Fibroblast of the aortic adventitia (primary cell): ENCODE results near the gene PODN. TPM values are rescaled to one million over a fixed set of nuclear protein-coding genes. Genes with fewer than 3 reads are reported as not detected.
A peak's percentile ranks its signal among the peaks of the same experiment; 100 is the strongest.

Experiments
- DNase-seq: peaks from one replicate; pipeline ENCODE4 v3.0.0-alpha.2; 2010; ENCODE audit warnings: low read depth
- H3K4me3 ChIP-seq: 2 replicates; pipeline ENCODE4 v1.5.1; 2011; ENCODE audit warnings: low read depth, mild to moderate bottlenecking, control low read depth, low read length, moderate library complexity
- total RNA-seq: library from RNA; depleted of rRNA; stranded (reverse); fragments of >200 nt; gene quantifications from 2 replicates; pipeline ENCODE4 v1.2.3, GENCODE V29; 2012; ENCODE audit warnings: low replicate concordance
- TF ChIP-seq, protein P1 (sequence below): IDR thresholded peaks from 2 replicates; pipeline ENCODE4 v1.5.1; 2011; ENCODE audit warnings: mild to moderate bottlenecking, low read length, control low read depth, inconsistent platforms; ENCODE audit not compliant: insufficient read depth

PODN gene
- total RNA-seq, 1 donor = 47.5 TPM

DNA sequence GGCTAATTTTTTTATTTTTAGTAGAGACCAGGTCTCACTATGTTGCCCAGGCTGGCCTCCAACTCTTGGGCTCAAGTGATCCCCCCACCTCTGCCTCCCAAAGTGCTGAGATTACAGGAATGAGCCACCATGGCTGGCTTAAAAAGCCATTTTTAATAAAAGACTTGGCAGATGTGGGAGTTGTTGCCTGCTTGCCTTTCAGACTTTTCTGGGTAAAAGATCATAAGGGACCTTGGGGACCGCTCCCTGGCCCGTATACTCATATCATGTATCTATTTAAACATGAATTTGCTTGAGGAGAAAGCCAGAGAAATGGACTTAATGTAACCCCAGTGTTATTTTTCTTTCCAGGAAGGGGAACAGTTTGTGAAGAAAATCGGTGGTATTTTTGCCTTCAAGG, 23.4 kb upstream of the PODN start:
- no peak overlapping the region for H3K4me3 ChIP-seq
- TF ChIP-seq, protein P1, sequence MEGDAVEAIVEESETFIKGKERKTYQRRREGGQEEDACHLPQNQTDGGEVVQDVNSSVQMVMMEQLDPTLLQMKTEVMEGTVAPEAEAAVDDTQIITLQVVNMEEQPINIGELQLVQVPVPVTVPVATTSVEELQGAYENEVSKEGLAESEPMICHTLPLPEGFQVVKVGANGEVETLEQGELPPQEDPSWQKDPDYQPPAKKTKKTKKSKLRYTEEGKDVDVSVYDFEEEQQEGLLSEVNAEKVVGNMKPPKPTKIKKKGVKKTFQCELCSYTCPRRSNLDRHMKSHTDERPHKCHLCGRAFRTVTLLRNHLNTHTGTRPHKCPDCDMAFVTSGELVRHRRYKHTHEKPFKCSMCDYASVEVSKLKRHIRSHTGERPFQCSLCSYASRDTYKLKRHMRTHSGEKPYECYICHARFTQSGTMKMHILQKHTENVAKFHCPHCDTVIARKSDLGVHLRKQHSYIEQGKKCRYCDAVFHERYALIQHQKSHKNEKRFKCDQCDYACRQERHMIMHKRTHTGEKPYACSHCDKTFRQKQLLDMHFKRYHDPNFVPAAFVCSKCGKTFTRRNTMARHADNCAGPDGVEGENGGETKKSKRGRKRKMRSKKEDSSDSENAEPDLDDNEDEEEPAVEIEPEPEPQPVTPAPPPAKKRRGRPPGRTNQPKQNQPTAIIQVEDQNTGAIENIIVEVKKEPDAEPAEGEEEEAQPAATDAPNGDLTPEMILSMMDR = no peak
- DNase-seq = no peak

DNA sequence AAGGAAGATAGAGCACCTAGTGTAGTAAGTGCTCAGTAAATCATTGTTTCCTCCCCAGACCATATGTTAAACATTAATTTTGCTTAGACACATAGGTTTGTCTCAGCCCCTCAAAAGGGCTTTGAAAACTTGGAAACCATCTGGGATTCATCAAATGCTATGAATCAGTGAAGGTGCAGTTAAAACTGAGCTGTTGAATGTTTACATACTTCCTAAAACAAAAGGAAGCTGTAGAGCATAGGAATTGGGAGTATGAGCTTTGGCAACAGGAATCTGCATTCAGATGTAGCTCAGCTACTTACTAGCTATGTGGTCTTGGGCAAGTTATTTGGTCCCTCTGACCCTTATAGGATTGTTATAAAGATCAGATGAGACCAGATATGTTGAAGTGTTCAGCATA, 18.7 kb upstream of the PODN start:
- H3K4me3 ChIP-seq = no peak overlapping the region
- TF ChIP-seq, protein P1 = no peak
- DNase-seq = peak; percentile 95

DNA sequence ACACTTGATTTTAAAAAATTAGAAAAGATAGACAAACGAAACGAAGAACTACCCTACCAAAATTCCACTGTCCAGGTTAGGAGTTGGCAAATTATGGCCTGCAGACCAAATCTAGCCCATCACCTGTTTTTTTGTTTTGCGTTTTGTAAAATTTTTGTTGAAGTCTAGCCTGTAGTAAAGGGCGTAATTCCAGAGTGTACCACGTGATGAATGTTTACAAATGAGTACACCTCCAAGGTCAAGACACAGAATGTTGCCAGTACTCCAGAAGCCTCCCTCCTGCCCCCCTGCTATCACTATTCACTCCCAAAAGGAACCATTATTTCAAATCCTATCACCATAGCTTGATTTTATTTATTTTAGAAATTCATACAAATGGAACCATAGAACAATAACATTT, 17.1 kb upstream of the PODN start:
- no peak for DNase-seq
- no peak overlapping the region for H3K4me3 ChIP-seq
- TF ChIP-seq, protein P1 = no peak

- TF ChIP-seq, protein P1 = no peak
- peak; percentile 86 for DNase-seq
Measured at GRCh38 chr1:53046930-53047329, 15.1 kb upstream of the PODN start.

DNA sequence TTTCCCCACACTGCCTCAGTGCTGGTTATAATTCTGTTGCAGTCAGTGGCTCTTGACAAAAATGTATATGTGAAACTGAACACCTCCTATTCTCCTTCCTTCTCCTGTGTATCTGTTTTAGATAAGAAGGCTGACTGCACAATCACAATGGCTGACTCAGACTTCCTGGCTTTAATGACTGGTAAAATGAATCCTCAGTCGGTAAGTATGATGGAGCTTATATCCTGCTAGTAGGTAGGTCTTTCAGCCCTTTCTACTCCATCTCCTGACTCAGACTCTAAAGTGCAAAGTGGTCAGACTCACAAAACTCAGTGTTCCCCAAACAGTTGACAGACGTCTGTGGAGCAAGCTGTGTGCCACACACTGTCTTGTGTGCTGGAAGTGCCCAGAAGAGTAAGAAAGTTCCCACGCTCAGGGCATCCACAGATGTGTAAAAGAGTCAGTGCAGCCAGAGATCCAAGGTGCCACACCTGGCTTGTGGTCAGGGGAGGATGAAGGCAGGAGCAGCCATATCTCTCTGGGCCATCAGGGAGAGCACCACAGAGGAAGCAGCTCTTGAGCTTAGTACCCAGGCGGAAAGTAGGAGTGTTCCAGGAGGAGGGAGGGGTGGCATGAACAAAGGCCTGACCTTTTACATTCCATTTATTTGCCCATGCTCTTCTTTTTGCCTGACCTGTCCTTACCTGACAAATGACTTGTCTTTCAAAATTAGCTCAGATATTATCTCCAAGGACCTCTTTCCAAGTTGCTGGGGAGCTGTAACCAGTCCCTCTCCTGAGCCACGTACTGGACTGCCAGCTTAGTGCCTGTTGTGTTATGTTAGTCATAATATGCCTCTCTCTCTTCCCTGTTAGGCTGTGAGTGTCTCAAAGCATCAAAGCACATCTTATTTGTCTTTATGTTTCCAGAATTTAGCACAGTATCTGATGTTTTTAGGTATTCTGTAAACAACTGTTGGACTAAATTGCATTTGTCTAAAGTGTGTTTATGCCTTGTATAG, 14.0 kb upstream of the PODN start:
- no peak overlapping the region for H3K4me3 ChIP-seq
- TF ChIP-seq, protein P1 = no peak
- peak; percentile 90 for DNase-seq

More at GRCh38 chr1:53046930-53047329, 15.1 kb upstream of the PODN start:
- no peak overlapping the region for H3K4me3 ChIP-seq

GRCh38 chr1:53048960-53049573, 12.9 kb upstream of the PODN start:
- TF ChIP-seq, protein P1 = no peak
- no peak overlapping the region for H3K4me3 ChIP-seq
- DNase-seq = no peak
